ENCODE results near the gene PNKD.

The PNKD gene

DNA sequence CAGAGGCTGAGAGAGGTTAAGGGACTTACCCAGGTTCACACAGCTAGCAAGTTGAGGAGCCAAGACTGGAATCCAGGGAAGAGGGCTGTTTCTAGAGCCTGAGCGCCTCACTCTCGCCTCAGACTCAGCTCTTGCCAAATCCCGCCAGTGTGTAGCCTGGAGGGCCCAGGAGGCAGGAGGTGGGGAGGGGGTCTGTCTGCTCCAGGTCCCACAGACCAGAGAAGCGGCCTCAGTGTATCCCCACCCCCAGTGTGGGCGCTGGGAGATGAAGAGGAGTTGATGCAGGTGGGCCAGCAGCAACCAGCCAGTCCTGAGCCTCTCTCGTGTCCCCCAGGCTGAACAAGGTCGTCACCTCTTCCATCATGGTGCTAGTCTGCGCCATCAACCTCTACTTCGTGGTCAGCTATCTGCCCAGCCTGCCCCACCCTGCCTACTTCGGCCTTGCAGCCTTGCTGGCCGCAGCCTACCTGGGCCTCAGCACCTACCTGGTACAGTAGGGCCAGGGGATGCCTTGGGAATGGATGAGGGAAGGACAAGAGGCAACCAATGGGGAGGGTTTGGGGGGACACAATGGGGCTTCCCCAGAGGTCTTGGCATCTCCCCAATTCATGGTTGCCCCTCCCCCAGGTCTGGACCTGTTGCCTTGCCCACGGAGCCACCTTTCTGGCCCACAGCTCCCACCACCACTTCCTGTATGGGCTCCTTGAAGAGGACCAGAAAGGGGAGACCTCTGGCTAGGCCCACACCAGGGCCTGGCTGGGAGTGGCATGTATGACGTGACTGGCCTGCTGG is 124.2 kb downstream of the PNKD start:
- peak overlapping the region; percentile 100 for H3K27ac ChIP-seq (replicated peaks)
- peak in 1 of 2 experiments; percentile 34 for DNase-seq (ENCODE audit: low read depth in 1 of 2, low spot score in 1 of 2)
- TF ChIP-seq POLR2AphosphoS5 (IDR thresholded peaks at IDR 0.05; ENCODE audit: low read depth) (no peak), SPI1 (IDR thresholded peaks at IDR 0.05; ENCODE audit: borderline replicate concordance, low read depth) (no peak), GABPA (IDR thresholded peaks at IDR 0.05; ENCODE audit: low read depth) (no peak)
- TF ChIP-seq, protein P1, sequence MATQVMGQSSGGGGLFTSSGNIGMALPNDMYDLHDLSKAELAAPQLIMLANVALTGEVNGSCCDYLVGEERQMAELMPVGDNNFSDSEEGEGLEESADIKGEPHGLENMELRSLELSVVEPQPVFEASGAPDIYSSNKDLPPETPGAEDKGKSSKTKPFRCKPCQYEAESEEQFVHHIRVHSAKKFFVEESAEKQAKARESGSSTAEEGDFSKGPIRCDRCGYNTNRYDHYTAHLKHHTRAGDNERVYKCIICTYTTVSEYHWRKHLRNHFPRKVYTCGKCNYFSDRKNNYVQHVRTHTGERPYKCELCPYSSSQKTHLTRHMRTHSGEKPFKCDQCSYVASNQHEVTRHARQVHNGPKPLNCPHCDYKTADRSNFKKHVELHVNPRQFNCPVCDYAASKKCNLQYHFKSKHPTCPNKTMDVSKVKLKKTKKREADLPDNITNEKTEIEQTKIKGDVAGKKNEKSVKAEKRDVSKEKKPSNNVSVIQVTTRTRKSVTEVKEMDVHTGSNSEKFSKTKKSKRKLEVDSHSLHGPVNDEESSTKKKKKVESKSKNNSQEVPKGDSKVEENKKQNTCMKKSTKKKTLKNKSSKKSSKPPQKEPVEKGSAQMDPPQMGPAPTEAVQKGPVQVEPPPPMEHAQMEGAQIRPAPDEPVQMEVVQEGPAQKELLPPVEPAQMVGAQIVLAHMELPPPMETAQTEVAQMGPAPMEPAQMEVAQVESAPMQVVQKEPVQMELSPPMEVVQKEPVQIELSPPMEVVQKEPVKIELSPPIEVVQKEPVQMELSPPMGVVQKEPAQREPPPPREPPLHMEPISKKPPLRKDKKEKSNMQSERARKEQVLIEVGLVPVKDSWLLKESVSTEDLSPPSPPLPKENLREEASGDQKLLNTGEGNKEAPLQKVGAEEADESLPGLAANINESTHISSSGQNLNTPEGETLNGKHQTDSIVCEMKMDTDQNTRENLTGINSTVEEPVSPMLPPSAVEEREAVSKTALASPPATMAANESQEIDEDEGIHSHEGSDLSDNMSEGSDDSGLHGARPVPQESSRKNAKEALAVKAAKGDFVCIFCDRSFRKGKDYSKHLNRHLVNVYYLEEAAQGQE (IDR thresholded peaks at IDR 0.05; ENCODE audit: insufficient replicate concordance, low read depth) = no peak
- TF ChIP-seq, protein P2, sequence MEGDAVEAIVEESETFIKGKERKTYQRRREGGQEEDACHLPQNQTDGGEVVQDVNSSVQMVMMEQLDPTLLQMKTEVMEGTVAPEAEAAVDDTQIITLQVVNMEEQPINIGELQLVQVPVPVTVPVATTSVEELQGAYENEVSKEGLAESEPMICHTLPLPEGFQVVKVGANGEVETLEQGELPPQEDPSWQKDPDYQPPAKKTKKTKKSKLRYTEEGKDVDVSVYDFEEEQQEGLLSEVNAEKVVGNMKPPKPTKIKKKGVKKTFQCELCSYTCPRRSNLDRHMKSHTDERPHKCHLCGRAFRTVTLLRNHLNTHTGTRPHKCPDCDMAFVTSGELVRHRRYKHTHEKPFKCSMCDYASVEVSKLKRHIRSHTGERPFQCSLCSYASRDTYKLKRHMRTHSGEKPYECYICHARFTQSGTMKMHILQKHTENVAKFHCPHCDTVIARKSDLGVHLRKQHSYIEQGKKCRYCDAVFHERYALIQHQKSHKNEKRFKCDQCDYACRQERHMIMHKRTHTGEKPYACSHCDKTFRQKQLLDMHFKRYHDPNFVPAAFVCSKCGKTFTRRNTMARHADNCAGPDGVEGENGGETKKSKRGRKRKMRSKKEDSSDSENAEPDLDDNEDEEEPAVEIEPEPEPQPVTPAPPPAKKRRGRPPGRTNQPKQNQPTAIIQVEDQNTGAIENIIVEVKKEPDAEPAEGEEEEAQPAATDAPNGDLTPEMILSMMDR (IDR thresholded peaks at IDR 0.05; ENCODE audit: insufficient read depth, low read length) = no peak
- no peaks in the 10 kb centered on the region for H3K27me3 ChIP-seq (ENCODE audit: insufficient read depth, poor library complexity, severe bottlenecking)
- no peak overlapping the region for H3K4me3 ChIP-seq (replicated peaks; ENCODE audit: insufficient read depth, low read length)

DNA sequence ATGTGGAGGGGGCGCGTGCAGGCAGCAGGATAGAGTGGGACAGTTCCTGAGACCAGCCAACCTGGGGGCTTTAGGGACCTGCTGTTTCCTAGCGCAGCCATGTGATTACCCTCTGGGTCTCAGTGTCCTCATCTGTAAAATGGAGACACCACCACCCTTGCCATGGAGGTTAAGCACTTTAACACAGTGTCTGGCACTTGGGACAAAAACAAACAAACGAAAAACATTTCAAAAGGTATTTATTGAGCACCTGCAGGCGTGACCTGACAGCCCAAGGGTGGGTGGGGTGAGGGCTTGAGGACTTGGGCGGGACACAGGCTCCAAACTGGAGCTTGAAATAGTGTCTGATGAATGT is 124.7 kb downstream of the PNKD start:
- no peak for DNase-seq (ENCODE audit: low read depth in 1 of 2, low spot score in 1 of 2)
- no peak for TF ChIP-seq SPI1 (IDR thresholded peaks at IDR 0.05; ENCODE audit: borderline replicate concordance, low read depth)
- TF ChIP-seq, protein P2 (IDR thresholded peaks at IDR 0.05; ENCODE audit: insufficient read depth, low read length) = no peak
- TF ChIP-seq POLR2AphosphoS5 (IDR thresholded peaks at IDR 0.05; ENCODE audit: low read depth) = no peak
- TF ChIP-seq, protein P1 (IDR thresholded peaks at IDR 0.05; ENCODE audit: insufficient replicate concordance, low read depth) = no peak
- no peak for TF ChIP-seq GABPA (IDR thresholded peaks at IDR 0.05; ENCODE audit: low read depth)
- H3K27me3 ChIP-seq (ENCODE audit: insufficient read depth, poor library complexity, severe bottlenecking) = no peaks in the 10 kb centered on the region
- H3K27ac ChIP-seq (replicated peaks) = peak overlapping the region; percentile 100
- H3K4me3 ChIP-seq (replicated peaks; ENCODE audit: insufficient read depth, low read length) = no peak overlapping the region

DNA sequence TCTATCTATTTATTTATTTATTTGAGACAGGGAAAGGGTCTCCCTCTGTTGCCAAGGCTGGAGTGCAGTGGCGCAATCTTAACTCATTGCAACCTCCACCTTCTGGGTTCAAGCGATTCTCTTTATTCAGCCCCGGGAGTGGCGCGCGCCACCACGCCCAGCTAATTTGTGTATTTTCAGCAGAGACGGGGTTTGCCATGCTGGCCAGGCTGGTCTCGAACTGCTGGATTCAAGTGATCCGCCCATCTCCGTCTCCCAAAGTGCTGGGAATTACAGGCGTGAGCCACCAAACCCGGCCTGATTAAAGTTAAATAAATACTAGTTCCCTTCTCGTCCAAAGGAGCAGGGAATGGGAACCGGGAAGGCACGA is 125.1 kb downstream of the PNKD start:
- peak overlapping the region; percentile 26 for H3K4me3 ChIP-seq (replicated peaks; ENCODE audit: insufficient read depth, low read length)

More for the DNA sequence above, 125.1 kb downstream of the PNKD start:
- Histone ChIP-seq H3K27ac (replicated peaks) (peak overlapping the region; percentile 100), H3K27me3 (ENCODE audit: insufficient read depth, poor library complexity, severe bottlenecking) (no peaks in the 10 kb centered on the region)
- no peak for DNase-seq (ENCODE audit: low read depth in 1 of 2, low spot score in 1 of 2)
- TF ChIP-seq, protein P1 (IDR thresholded peaks at IDR 0.05; ENCODE audit: insufficient replicate concordance, low read depth) = no peak
- TF ChIP-seq POLR2AphosphoS5 (IDR thresholded peaks at IDR 0.05; ENCODE audit: low read depth) (no peak), GABPA (IDR thresholded peaks at IDR 0.05; ENCODE audit: low read depth) (no peak), SPI1 (IDR thresholded peaks at IDR 0.05; ENCODE audit: borderline replicate concordance, low read depth) (no peak)
- TF ChIP-seq, protein P2 (IDR thresholded peaks at IDR 0.05; ENCODE audit: insufficient read depth, low read length) = no peak
